Body of pancreas (tissue), 4 donors: ENCODE measurements around the gene LAMTOR4.

Experiments used
- CTCF ChIP-seq, 7 experiments: fragments of 450-650 bp in 4 of 7; fragments of 200-600 bp in 3 of 7; sonication (generic) in 3 of 7; IDR thresholded peaks; one replicate each; pipeline ENCODE4 v1.5.1; 2016 to 2019; ENCODE audit warnings: antibody characterized with exemption in 7 of 7
- POLR2A ChIP-seq, 3 donors: fragments of 450-650 bp; IDR thresholded peaks; one replicate each; pipeline ENCODE4 v1.6.1; 2016; ENCODE audit warnings: antibody characterized with exemption in 3 of 3, mild to moderate bottlenecking in 2 of 3

GRCh38 chr7:100153708-100154535 is 5.2 kb downstream of the LAMTOR4 start:
- TF ChIP-seq POLR2A (IDR thresholded peaks at IDR 0.05) (no peak), CTCF (IDR thresholded peaks at IDR 0.05) (no peak)
